ENCODE results near the gene SBF1.

GRCh38 chr22:50490531-50491308 is 15.9 kb upstream of the SBF1 start:
- no peak for TF ChIP-seq CTCF (IDR thresholded peaks at IDR 0.05; ENCODE audit: low read depth, low read length, missing input control)
- TF ChIP-seq JUND (IDR thresholded peaks at IDR 0.05) = no peak
- TF ChIP-seq RAD21 (IDR thresholded peaks at IDR 0.05) = no peak
- no peak for TF ChIP-seq TAF1 (conservative IDR thresholded peaks at IDR 0.05)
- TF ChIP-seq, protein P1, sequence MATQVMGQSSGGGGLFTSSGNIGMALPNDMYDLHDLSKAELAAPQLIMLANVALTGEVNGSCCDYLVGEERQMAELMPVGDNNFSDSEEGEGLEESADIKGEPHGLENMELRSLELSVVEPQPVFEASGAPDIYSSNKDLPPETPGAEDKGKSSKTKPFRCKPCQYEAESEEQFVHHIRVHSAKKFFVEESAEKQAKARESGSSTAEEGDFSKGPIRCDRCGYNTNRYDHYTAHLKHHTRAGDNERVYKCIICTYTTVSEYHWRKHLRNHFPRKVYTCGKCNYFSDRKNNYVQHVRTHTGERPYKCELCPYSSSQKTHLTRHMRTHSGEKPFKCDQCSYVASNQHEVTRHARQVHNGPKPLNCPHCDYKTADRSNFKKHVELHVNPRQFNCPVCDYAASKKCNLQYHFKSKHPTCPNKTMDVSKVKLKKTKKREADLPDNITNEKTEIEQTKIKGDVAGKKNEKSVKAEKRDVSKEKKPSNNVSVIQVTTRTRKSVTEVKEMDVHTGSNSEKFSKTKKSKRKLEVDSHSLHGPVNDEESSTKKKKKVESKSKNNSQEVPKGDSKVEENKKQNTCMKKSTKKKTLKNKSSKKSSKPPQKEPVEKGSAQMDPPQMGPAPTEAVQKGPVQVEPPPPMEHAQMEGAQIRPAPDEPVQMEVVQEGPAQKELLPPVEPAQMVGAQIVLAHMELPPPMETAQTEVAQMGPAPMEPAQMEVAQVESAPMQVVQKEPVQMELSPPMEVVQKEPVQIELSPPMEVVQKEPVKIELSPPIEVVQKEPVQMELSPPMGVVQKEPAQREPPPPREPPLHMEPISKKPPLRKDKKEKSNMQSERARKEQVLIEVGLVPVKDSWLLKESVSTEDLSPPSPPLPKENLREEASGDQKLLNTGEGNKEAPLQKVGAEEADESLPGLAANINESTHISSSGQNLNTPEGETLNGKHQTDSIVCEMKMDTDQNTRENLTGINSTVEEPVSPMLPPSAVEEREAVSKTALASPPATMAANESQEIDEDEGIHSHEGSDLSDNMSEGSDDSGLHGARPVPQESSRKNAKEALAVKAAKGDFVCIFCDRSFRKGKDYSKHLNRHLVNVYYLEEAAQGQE (IDR thresholded peaks at IDR 0.05) = no peak
- TF ChIP-seq ATF3 (IDR thresholded peaks at IDR 0.05) = no peak
- no peak for TF ChIP-seq RXRA (IDR thresholded peaks at IDR 0.05)
- TF ChIP-seq SP1 (IDR thresholded peaks at IDR 0.05) = no peak
- TF ChIP-seq, protein P2, sequence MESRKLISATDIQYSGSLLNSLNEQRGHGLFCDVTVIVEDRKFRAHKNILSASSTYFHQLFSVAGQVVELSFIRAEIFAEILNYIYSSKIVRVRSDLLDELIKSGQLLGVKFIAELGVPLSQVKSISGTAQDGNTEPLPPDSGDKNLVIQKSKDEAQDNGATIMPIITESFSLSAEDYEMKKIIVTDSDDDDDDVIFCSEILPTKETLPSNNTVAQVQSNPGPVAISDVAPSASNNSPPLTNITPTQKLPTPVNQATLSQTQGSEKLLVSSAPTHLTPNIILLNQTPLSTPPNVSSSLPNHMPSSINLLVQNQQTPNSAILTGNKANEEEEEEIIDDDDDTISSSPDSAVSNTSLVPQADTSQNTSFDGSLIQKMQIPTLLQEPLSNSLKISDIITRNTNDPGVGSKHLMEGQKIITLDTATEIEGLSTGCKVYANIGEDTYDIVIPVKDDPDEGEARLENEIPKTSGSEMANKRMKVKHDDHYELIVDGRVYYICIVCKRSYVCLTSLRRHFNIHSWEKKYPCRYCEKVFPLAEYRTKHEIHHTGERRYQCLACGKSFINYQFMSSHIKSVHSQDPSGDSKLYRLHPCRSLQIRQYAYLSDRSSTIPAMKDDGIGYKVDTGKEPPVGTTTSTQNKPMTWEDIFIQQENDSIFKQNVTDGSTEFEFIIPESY (IDR thresholded peaks at IDR 0.05) = no peak
